Left kidney (tissue), 2 donors: Measurements from ENCODE around the gene NAGS. TPM values are rescaled to one million over a fixed set of nuclear protein-coding genes. Genes with fewer than 3 reads are reported as not detected.
"Not testable (repeated sequence)": the region's sequence is repeated elsewhere in the genome, so short reads cannot be mapped to it uniquely, and the experiment has no call there.

Experiments used
- DNase-seq: peaks from one replicate; pipeline ENCODE4 v3.0.0-alpha.2; 2013
- polyA plus RNA-seq: library from polyadenylated mRNA; unstranded; fragments of 120-200 nt; gene quantifications from one replicate; pipeline ENCODE4 v1.2.1, GENCODE V29; 2013; ENCODE audit not compliant: insufficient read length

NAGS gene
- polyA plus RNA-seq, 1 donor, result 2.0 TPM

- DNase-seq, result peak; percentile 36
These were observed 20.7 kb upstream of the NAGS start for GRCh38 chr17:43983515-43984411.

GRCh38 chr17:43984521-43984920, 19.9 kb upstream of the NAGS start:
- DNase-seq, result no peak

GRCh38 chr17:43986225-43986981, 18.0 kb upstream of the NAGS start:
- no peak for DNase-seq

- no peak for DNase-seq
These were observed 17.0 kb upstream of the NAGS start for GRCh38 chr17:43987131-43988021.

- DNase-seq, result no peak
These were observed 16.1 kb upstream of the NAGS start for GRCh38 chr17:43988301-43988700.

- no peak for DNase-seq
These were observed 11.8 kb upstream of the NAGS start for GRCh38 chr17:43992641-43993040.

- DNase-seq, result peak; percentile 54
These were observed 9.9 kb upstream of the NAGS start for GRCh38 chr17:43994272-43995149.

- DNase-seq, result no peak
These were observed 9.3 kb upstream of the NAGS start for GRCh38 chr17:43995150-43995471.

- not testable (repeated sequence) for DNase-seq
These were observed 7.2 kb upstream of the NAGS start for GRCh38 chr17:43997180-43997579.

- no peak for DNase-seq
These were observed 5.9 kb upstream of the NAGS start for GRCh38 chr17:43998552-43998951.

GRCh38 chr17:43999024-43999423, 5.4 kb upstream of the NAGS start:
- DNase-seq, result no peak

- no peak for DNase-seq
These were observed 4.1 kb upstream of the NAGS start for GRCh38 chr17:44000141-44000860.

GRCh38 chr17:44000871-44001460, 3.5 kb upstream of the NAGS start:
- no peak for DNase-seq

- no peak for DNase-seq
These were observed 2.9 kb upstream of the NAGS start for GRCh38 chr17:44001461-44001920.

- no peak for DNase-seq
These were observed 2.1 kb upstream of the NAGS start for GRCh38 chr17:44002141-44002848.

GRCh38 chr17:44004761-44005526, 522 bp downstream of the NAGS start:
- no peak for DNase-seq

- no peak for DNase-seq
These were observed 1.3 kb downstream of the NAGS start for GRCh38 chr17:44005527-44006271.

GRCh38 chr17:44006272-44006597, 1.8 kb downstream of the NAGS start:
- DNase-seq, result no peak
